ACC112 (cell line): ENCODE measurements around the gene ZBTB47.

Source experiments
- H2AFZ ChIP-seq: fragments of 200-600 bp; sonication (generic); one replicate; pipeline ENCODE4 v1.6.0; 2017; ENCODE audit warnings: antibody characterized with exemption, low read length; ENCODE audit not compliant: unreplicated experiment
- H3K27ac ChIP-seq: fragments of 200-600 bp; sonication (generic); 2 replicates; pipeline ENCODE4 v1.5.1; 2014; ENCODE audit warnings: low read depth, mild to moderate bottlenecking, antibody characterized with exemption, low read length, moderate library complexity
- H3K27me3 ChIP-seq: fragments of 200-600 bp; sonication (generic); 2 replicates; pipeline ENCODE4 v1.6.1; 2014; ENCODE audit warnings: mild to moderate bottlenecking, antibody characterized with exemption, low read length, moderate library complexity, mixed read lengths; ENCODE audit not compliant: insufficient read depth
- H3K36me3 ChIP-seq: fragments of 200-600 bp; sonication (generic); 2 replicates; pipeline ENCODE4 v1.6.1; 2016; ENCODE audit warnings: mild to moderate bottlenecking, antibody characterized with exemption, low read length, moderate library complexity, mixed read lengths; ENCODE audit not compliant: insufficient read depth
- H3K4me1 ChIP-seq: fragments of 200-600 bp; sonication (generic); one replicate; pipeline ENCODE4 v1.6.1; 2016; ENCODE audit warnings: low read length, mixed read lengths; ENCODE audit not compliant: insufficient read depth, unreplicated experiment, control insufficient read depth
- H3K4me3 ChIP-seq: fragments of 200-600 bp; sonication (generic); 2 replicates; pipeline ENCODE4 v1.5.1; 2014; ENCODE audit warnings: mild to moderate bottlenecking, low read depth, low read length
- H3K79me2 ChIP-seq: fragments of 200-600 bp; sonication (generic); one replicate; pipeline ENCODE4 v1.6.0; 2016; ENCODE audit warnings: low read length; ENCODE audit not compliant: control insufficient read depth, unreplicated experiment, insufficient read depth

Gene ZBTB47

GRCh38 chr3:42653560-42654330 lies at the start of gene ZBTB47:
TSS of gene ZBTB47 (plus strand) at chr3:42653697. CDS start at chr3:42658356, 4,659 bp downstream.
- H3K79me2 ChIP-seq, result peaks cover 69% of the 10 kb centered on the region
- peak within 1 kb of the TSS; percentile 83 for H3K4me3 ChIP-seq
- H3K36me3 ChIP-seq, result 0 out of 2 replicates have a peak, but pooled peaks cover 6% of the 10 kb centered on the region
- peak within 1 kb of the TSS; percentile 88 for H3K27ac ChIP-seq
- H3K27me3 ChIP-seq, result no peaks in the 10 kb centered on the region
- peaks cover 52% of the 10 kb centered on the region for H3K4me1 ChIP-seq
- H2AFZ ChIP-seq, result peak within 1 kb of the TSS; percentile 31

GRCh38 chr3:42605546-42606173 lies 47.8 kb upstream of the ZBTB47 start:
- H3K79me2 ChIP-seq, result peaks cover 94% of the 10 kb centered on the region
- no peak overlapping the region for H2AFZ ChIP-seq
- H3K4me3 ChIP-seq, result no peak overlapping the region
- peaks cover 26% of the 10 kb centered on the region for H3K36me3 ChIP-seq
- H3K4me1 ChIP-seq, result peaks cover 21% of the 10 kb centered on the region
- no peaks in the 10 kb centered on the region for H3K27me3 ChIP-seq
- no peak overlapping the region for H3K27ac ChIP-seq

GRCh38 chr3:42608581-42608980 lies 44.9 kb upstream of the ZBTB47 start:
- Histone ChIP-seq H2AFZ (no peak overlapping the region), H3K27ac (no peak overlapping the region), H3K36me3 (peaks cover 26% of the 10 kb centered on the region), H3K27me3 (no peaks in the 10 kb centered on the region), H3K79me2 (peaks cover 94% of the 10 kb centered on the region), H3K4me1 (peaks cover 21% of the 10 kb centered on the region), H3K4me3 (no peak overlapping the region)

GRCh38 chr3:42610976-42611375 lies 42.5 kb upstream of the ZBTB47 start:
- Histone ChIP-seq H2AFZ (no peak overlapping the region), H3K4me1 (peaks cover 13% of the 10 kb centered on the region), H3K4me3 (no peak overlapping the region), H3K27ac (peak overlapping the region; percentile 29; the same call in 1 of the 2 replicates), H3K27me3 (no peaks in the 10 kb centered on the region), H3K79me2 (peaks cover 93% of the 10 kb centered on the region), H3K36me3 (peaks cover 11% of the 10 kb centered on the region; the same call in 1 of the 2 replicates)

GRCh38 chr3:42612217-42612616 lies 41.3 kb upstream of the ZBTB47 start:
- Histone ChIP-seq H2AFZ (no peak overlapping the region), H3K79me2 (peaks cover 94% of the 10 kb centered on the region), H3K36me3 (peaks cover 9% of the 10 kb centered on the region; the same call in 1 of the 2 replicates), H3K27ac (no peak overlapping the region), H3K27me3 (no peaks in the 10 kb centered on the region), H3K4me1 (peaks cover 13% of the 10 kb centered on the region), H3K4me3 (no peak overlapping the region)

GRCh38 chr3:42612928-42613327 lies 40.6 kb upstream of the ZBTB47 start:
- Histone ChIP-seq H3K36me3 (peaks cover 7% of the 10 kb centered on the region; the same call in 1 of the 2 replicates), H3K27ac (no peak overlapping the region), H3K4me1 (peaks cover 13% of the 10 kb centered on the region), H2AFZ (no peak overlapping the region), H3K27me3 (no peaks in the 10 kb centered on the region), H3K4me3 (no peak overlapping the region), H3K79me2 (peaks cover 91% of the 10 kb centered on the region)

- no peak overlapping the region for H3K4me3 ChIP-seq
- H3K79me2 ChIP-seq, result peaks cover 85% of the 10 kb centered on the region
- no peaks in the 10 kb centered on the region for H3K27me3 ChIP-seq
- H3K4me1 ChIP-seq, result peaks cover 13% of the 10 kb centered on the region
- H3K27ac ChIP-seq, result no peak overlapping the region
- H2AFZ ChIP-seq, result no peak overlapping the region
- peaks cover 6% of the 10 kb centered on the region; the same call in 1 of the 2 replicates for H3K36me3 ChIP-seq
Measured at GRCh38 chr3:42613462-42613861, 40.0 kb upstream of the ZBTB47 start.

- Histone ChIP-seq H3K27ac (0 out of 2 replicates have a peak overlapping the region, but pooled peaks have one; percentile 7), H3K4me3 (no peak overlapping the region), H2AFZ (no peak overlapping the region), H3K4me1 (peaks cover 17% of the 10 kb centered on the region), H3K79me2 (peaks cover 4% of the 10 kb centered on the region), H3K36me3 (peaks cover 56% of the 10 kb centered on the region), H3K27me3 (no peaks in the 10 kb centered on the region)
Measured at GRCh38 chr3:42631620-42632019, 21.9 kb upstream of the ZBTB47 start.

- H3K4me1 ChIP-seq, result peaks cover 17% of the 10 kb centered on the region
- no peak overlapping the region for H3K27ac ChIP-seq
- no peaks in the 10 kb centered on the region for H3K27me3 ChIP-seq
- no peak overlapping the region for H3K4me3 ChIP-seq
- peaks cover 61% of the 10 kb centered on the region for H3K36me3 ChIP-seq
- H3K79me2 ChIP-seq, result peaks cover 4% of the 10 kb centered on the region
- no peak overlapping the region for H2AFZ ChIP-seq
Measured at GRCh38 chr3:42632146-42632545, 21.4 kb upstream of the ZBTB47 start.

- Histone ChIP-seq H3K79me2 (peaks cover 4% of the 10 kb centered on the region), H3K36me3 (peaks cover 71% of the 10 kb centered on the region), H3K4me3 (no peak overlapping the region), H3K4me1 (peaks cover 24% of the 10 kb centered on the region), H3K27me3 (no peaks in the 10 kb centered on the region), H3K27ac (no peak overlapping the region), H2AFZ (no peak overlapping the region)
Measured at GRCh38 chr3:42633544-42633943, 20.0 kb upstream of the ZBTB47 start.
